Bone marrow (tissue), 2 donors: Measurements from ENCODE around the gene STK32A.

Source experiments
- DNase-seq, 2 donors: peaks; one replicate each; lab custom pipeline; 2025; lab: John Stamatoyannopoulos, UW

STK32A gene

GRCh38 chr5:147391781-147392180 lies 157.0 kb downstream of the STK32A start:
- DNase-seq: no peak

GRCh38 chr5:147393874-147394672 lies 159.2 kb downstream of the STK32A start:
- DNase-seq: no peak

GRCh38 chr5:147396070-147396823 lies 161.4 kb downstream of the STK32A start:
- no peak for DNase-seq

DNA sequence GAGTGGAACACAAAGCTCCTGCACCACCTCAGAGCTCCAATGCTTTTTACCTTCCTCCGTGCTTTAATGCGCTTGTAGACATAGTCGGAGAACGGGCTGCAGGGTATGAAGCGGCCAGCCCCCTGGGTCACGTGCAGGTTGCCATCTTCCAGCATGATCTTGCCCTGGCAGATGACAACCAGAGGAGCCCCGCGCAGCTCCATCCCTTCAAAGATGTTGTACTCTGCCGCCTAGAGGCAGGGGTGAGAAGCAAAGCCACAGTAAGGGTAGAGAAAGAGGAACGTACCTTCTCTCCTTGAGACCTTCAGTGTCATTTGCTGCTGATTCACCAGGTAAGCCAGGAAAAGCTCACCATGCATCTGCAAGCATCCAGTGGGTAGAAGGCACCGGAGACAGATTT lies 162.8 kb downstream of the STK32A start:
- DNase-seq: no peak

GRCh38 chr5:147398860-147399259 lies 164.0 kb downstream of the STK32A start:
- no peak for DNase-seq

- DNase-seq: no peak
Measured at GRCh38 chr5:147400126-147400809, 165.4 kb downstream of the STK32A start.

DNA sequence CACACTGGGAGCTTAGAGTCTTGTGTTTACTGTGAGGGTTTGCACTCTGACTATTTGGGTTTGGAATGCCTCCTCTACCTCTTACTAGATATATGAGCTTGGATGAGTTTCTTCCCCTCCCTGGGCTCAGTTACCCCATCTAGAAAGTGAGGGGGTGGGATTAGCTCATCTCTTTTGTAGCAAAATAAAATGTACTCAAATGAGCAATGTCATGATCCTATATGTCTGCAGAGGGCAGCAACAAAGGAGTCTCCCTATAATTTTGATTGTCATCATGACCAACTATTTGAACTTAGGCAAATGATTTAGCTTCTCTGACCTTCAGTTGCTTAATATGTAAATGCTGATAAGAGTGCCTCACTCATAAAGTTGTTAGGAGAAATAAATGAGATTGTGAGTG lies 166.1 kb downstream of the STK32A start:
- DNase-seq: no peak

DNA sequence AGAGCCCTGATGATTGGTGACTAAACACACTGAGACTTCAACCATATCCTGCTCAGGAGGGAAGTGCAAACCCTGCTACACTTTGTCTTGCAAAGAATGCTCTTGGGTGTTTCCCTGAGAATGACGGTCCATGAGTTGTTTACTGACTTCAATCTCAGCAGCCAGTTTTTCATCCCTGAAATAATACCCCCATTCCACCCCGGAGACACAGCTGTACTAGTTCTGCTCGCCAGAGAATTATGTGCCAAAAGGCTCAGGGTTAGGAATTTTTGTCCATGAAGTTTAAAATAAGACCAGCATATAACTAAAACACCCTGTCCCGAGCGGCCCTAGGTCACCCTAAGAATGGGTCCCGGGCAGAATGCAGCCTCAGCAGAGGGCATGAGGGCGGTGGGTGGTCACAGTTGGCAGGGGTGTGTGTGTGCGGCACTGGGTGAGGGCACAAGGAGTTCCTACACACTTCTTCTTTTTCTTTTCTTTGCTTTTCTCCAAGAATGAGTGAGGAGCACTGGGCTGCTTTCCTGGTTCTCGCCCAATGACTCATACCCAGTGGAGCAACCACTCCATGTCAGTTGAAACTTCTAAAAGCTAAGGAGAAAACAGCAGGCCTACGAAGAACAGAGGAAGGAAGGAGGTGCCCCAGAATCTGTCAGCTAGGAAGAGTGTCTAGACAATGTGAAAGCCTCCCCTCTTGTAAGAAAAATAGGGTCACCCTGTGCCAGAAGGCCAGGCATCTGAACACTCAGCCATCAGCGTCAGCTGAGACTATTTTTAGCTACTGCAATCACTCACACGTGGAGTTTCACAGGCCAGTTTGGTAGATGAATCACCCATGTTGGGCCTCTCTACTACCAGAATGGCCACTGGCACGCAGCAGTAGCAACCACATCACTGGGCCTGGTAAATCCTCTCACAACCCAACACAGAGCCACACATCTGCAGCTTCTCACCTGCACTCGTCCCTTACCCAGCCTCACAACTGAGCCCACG lies 169.1 kb downstream of the STK32A start:
- DNase-seq: peak in 1 of 2 donors; percentile 49

GRCh38 chr5:147404706-147405105 lies 169.9 kb downstream of the STK32A start:
- no peak for DNase-seq

DNA sequence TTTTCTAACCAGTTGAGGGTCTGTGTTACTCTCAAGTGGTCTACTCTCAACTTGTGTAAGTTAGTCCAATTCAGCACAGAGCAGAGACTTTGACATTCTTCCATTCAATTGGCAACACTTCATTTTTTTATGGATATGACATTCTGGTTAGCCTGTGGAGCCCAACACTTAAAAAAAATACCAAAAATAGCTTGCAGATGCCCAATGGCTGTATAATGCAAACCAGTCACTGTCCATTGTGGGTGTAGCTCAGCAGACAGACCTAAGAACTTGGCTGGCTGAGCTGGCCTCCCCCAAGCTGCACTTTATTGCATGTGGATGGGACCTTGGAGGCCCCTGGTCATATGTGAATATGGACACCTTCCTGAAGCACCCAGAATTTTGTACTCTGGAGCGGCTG lies 171.8 kb downstream of the STK32A start:
- DNase-seq: no peak

DNA sequence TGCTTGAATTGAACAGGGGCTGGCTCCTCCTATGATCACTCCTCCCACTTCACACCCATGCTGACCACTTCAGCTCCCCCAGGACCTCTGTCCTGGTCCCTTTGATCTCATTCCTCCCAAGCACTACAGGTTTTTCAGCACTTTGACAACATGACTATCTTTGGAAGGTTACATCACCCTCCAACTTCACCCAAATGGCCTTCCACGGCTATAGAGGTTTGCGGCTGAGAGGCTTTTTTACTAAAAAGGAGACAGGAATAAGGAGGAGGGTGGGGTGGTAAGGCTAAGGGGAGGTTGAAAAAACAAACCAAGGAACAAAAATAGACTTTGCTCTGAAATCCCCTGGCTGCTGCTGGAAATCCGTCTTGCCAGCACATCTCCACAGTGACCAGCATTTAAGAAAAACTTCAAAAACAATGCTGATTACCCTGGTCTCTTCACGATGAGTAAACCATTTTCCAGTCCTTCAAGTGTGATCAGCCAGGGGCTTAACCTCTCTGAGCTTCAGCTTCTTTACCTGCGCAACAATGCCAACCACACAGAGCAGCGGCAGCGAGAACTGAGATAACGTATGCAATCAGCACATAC lies 172.4 kb downstream of the STK32A start:
- no peak for DNase-seq

- DNase-seq: no peak
Measured at GRCh38 chr5:147408980-147409379, 174.2 kb downstream of the STK32A start.

DNA sequence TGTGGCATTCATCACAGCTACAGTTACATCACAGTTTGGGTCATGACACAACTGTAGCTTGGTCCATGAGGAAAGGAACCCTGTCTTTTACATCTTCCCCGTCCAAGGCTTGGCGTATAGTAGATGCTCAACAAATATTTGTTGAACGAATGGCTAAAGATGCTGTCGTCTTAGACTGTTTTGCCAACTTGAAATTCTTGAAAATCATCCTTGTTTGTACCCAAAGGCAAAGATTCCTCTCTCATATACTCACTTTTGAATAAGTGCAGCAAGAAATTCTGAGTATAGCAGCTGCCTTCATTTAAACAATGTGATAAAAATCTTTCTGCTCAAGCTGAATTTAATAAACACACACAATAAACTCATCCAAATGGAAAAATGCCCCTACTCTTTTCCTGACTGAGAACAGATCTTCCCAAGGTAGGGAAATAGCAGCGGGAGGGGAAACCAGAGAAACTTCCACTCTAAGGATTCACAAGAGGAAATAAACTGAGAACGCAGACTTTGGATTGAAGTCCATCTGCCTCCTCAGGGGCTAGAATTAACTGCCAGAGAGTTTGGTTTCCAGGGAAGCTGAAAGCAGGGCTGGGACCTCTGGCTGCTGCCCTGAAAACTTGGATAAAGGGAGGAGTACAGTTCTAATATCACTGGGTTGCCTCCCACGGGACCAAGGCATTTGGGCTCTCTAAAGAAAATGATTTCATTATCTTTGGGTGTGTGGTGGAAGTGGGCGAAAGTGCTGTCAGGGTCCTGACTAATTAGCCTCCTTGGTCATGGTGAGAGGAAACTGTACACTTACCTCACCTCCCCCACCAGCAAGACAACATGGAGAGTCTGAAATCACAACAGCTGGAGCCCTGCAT lies 175.9 kb downstream of the STK32A start:
- DNase-seq: no peak

DNA sequence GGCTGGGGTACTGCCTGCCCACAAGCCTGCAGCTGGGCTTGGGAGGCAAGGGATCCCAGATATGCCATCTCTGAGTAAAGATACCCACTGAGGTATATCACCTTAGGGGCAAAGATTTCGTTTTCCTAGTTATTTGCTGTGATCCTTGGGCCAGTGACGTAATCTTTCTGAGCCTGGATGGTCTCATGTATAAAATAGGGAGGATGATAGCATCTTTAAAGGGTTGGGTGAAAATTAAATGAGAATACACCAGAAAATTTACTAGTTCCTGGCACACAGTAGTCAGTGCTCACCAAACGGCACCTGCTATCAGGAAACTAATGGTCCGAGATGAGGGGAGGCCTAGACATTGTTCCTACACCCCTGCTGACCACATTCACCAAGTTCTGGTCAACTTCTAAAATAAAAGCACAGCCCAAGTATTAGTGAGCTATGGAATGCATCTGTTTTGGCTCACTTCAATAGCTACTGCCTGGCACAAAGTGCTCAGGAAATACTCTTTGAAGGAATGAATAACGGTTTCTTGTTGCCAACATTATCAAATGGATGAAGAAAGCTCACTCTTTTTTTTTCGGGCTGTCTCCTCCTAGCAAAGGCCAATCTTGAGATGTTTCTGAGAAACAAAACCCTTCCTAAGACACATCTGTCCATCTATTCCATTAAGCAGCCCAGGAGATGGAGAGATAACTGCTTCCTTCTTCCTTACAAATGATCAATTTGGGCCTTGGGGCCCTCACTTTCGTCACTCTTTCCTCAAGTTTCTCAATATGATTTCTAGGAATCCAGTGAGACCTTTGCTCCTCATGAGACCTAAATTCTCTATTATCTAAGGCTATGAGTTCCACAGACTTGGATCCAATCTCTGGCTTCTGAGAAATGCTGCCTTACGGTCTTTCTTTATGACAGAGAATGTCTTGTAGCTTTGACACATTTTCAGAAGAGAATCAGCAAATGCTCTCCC lies 176.8 kb downstream of the STK32A start:
- DNase-seq: no peak

GRCh38 chr5:147412561-147412960 lies 177.7 kb downstream of the STK32A start:
- DNase-seq: no peak

GRCh38 chr5:147413266-147413665 lies 178.4 kb downstream of the STK32A start:
- DNase-seq: no peak

GRCh38 chr5:147415651-147416050 lies 180.8 kb downstream of the STK32A start:
- DNase-seq: no peak

DNA sequence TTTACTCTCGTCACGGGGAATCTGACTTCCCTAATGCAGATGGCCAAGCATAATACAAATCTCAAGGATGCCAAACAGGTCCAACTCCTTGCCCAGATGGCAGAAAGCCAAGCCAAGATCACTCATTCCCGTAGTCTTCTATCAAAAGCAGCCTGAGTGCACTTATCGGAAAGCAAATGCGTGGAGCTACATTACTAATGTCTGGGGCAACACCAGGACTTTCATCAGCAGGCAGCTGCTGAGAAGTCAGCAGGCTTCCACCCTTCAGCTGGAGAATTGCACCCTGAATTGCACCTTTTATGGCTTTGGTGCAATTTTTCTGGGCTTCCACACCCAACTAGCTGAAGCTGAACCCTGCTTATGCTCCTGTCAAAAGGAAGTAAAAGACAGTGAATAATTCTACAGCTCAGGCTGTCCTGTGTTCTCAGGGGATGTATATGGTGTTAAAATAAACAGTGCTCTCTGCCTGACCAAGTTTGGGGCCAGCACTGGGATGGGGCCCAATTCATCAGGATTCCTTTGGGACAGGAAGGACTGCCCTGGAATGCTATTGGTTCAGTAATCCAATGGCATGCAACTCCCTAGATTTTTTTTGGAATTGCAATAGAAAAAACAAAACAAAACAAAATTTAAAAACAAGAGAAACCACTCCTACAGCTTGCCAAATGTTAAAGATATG lies 182.4 kb downstream of the STK32A start:
- DNase-seq: no peak
